Activated T-cell treated with anti-CD3 and anti-CD28 coated beads, Interleukin-2, amount 50 U/mL, for 72 hours (primary cell): ENCODE results near the gene INSYN2B. TPM values are rescaled to one million over a fixed set of nuclear protein-coding genes. Genes with fewer than 3 reads are reported as not detected.

Source experiments
- ATAC-seq, 2 donors: fragments of 150-1000 bp; cut with Tn5 transposase; replicated peaks in 1 of 2; 2 replicates each; pipeline ENCODE4 v1.10.0; 2021; ENCODE audit warnings: moderate library complexity in 2 of 2, mild to moderate bottlenecking in 1 of 2
- DNase-seq, 2 donors: peaks; one replicate each; pipeline ENCODE4 v3.0.0; 2021 to 2022; ENCODE audit warnings: mixed read lengths in 1 of 2
- H3K27ac Mint-ChIP-seq: one replicate; pipeline ENCODE4 v1.8.0; 2022; ENCODE audit warnings: mild to moderate bottlenecking, moderate library complexity, mixed read lengths
- H3K27me3 Mint-ChIP-seq: one replicate; pipeline ENCODE4 v1.8.0; 2022; ENCODE audit warnings: low read depth, mixed read lengths
- H3K36me3 Mint-ChIP-seq, 2 donors: one replicate each; pipeline ENCODE4 v1.8.0; 2022; ENCODE audit warnings: mixed read lengths in 2 of 2, mild to moderate bottlenecking in 1 of 2; ENCODE audit not compliant: insufficient read depth in 2 of 2
- H3K4me1 Mint-ChIP-seq: one replicate; pipeline ENCODE4 v1.8.0; 2022; ENCODE audit warnings: low read depth, mixed read lengths
- H3K4me3 Mint-ChIP-seq, 2 donors: one replicate each; pipeline ENCODE4 v1.8.0; 2022; ENCODE audit warnings: mild to moderate bottlenecking in 2 of 2, mixed read lengths in 2 of 2, moderate library complexity in 2 of 2
- H3K9me3 Mint-ChIP-seq, 2 donors: one replicate each; pipeline ENCODE4 v1.8.0; 2022; ENCODE audit warnings: mixed read lengths in 2 of 2
- total RNA-seq, 2 donors: library from RNA; stranded (reverse); gene quantifications; one replicate each; pipeline ENCODE4 v1.2.3, GENCODE V29; 2022

The INSYN2B gene
- total RNA-seq, 2 donors from 2014 or later: not detected

DNA sequence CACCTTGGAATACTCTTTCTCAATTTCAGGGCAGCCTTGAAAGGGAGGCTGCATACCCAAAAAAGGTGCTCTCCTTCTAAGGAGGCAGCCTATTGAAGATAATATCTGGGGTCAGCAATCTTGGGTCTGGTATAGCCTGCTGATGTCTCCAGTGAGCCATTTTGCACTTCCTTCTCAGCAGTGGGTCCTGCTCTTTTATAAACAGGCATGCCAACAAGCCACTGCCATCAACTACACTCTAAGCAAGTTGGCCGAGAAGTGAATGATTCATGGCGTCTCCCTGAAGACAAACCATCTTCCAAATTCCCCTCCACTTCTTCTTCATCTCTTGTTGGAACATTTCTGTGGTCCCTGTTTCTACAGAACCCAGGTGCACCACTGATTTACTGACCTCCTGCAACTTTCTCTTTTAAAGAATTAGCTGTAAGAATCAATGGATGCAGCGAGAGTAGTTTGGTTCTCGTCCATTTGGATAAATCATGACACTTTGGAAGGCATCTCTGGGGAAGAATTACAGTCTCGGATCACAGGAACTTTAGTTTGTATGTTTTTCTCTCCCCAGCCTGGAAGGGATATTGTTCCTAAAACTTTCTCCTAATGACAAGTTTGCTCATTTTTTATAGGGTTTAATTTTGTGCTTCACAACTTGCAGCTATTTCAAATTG lies 108.3 kb downstream of the INSYN2B start:
- DNase-seq (no peak), ATAC-seq (no peak)
- Mint-ChIP-seq H3K27ac (no peak overlapping the region), H3K27me3 (no peaks in the 10 kb centered on the region), H3K4me1 (peaks cover 16% of the 10 kb centered on the region), H3K36me3 (peaks cover 2 to 11% of the 10 kb centered on the region in 2 donors), H3K9me3 (no peaks in the 10 kb centered on the region), H3K4me3 (no peak overlapping the region)

DNA sequence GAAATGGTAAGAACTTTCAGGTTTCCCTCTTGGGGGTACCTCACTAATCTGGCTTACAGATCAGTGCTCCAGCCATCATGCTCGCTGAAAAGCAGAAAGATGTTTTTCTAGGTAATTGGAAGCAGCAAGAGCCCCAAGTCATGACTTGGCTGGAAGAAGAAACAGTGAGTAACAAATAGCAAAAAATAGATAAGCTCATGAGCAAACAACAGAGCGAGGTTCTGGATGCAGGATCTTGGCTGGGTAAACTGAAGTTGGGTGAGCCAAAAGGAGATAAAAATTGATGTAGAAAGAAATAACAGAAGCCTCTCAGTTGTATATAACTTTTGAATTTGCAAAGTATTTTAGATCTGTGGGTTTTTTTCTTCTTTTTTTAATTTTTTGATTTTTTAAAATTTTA lies 110.1 kb downstream of the INSYN2B start:
- peaks cover 11% of the 10 kb centered on the region for H3K4me1 Mint-ChIP-seq
- ATAC-seq (no peak), DNase-seq (no peak)
- H3K27ac Mint-ChIP-seq: no peak overlapping the region
- H3K36me3 Mint-ChIP-seq: peaks cover 2 to 8% of the 10 kb centered on the region in 2 donors
- no peaks in the 10 kb centered on the region for H3K9me3 Mint-ChIP-seq
- no peaks in the 10 kb centered on the region for H3K27me3 Mint-ChIP-seq
- H3K4me3 Mint-ChIP-seq: no peak overlapping the region

DNA sequence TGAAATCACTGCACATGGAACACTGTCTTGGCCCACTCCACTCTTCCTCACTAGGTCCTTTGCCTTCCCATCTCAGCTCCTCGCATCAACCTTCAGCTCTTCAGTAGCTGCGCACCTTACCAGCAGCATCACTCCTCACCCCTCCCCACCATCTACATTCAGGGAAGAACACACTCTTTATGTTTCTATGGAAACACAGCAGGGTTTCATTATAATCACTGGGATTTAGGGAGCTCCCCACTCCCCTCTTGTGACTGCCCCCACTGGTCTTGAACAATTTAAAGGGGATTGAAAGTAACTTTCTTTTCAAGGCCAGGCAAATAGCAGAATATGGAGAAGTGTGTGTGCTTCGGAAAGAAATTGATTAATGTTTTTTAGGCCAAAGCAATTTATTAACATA lies 111.2 kb downstream of the INSYN2B start:
- Mint-ChIP-seq H3K4me1 (peaks cover 12% of the 10 kb centered on the region), H3K4me3 (no peak overlapping the region), H3K9me3 (no peaks in the 10 kb centered on the region), H3K27ac (no peak overlapping the region), H3K36me3 (peaks cover 2 to 8% of the 10 kb centered on the region in 2 donors), H3K27me3 (no peaks in the 10 kb centered on the region)
- ATAC-seq (no peak), DNase-seq (no peak)

DNA sequence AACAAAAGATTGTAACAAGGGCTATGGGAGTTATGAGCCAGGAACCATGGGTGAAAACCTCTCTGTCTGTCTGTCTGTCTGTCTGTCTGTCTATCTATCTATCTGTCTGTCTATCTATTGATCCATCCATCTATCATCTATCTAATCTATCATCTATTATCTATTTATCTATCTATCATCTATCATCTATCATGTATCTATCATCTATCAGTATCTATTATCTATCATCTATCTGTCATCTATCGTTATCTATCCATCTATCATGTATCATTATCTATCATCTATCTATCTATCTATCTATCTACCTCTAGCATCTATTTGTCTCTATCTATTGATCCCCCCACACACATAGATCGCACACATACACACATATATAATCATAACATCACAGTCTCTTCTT lies 112.9 kb downstream of the INSYN2B start:
- H3K4me1 Mint-ChIP-seq: peaks cover 12% of the 10 kb centered on the region
- H3K36me3 Mint-ChIP-seq: peaks cover 2 to 7% of the 10 kb centered on the region in 2 donors
- H3K4me3 Mint-ChIP-seq: no peak overlapping the region
- DNase-seq (no peak), ATAC-seq (no peak)
- H3K27ac Mint-ChIP-seq: peak overlapping the region; percentile 69
- no peaks in the 10 kb centered on the region for H3K9me3 Mint-ChIP-seq
- H3K27me3 Mint-ChIP-seq: no peaks in the 10 kb centered on the region

DNA sequence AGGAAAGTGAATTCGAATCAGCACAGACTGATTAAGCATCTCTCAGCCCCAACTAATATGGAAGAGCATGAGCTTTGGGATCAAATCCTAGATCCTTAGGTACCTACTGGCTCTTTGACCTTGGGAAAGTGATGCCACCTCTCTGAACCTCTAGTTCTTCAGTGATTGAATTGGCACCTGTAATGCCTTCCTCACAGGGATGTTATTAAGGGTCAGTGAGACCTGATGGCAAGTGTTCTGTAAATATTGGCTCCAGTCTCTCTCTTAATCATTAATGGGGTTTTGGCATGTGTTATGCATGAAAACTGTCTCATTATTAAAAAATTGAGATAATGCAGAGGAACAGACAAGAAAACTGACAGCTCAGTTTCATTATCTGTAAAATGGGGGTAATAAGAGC lies 115.8 kb downstream of the INSYN2B start:
- no peak overlapping the region for H3K4me3 Mint-ChIP-seq
- H3K9me3 Mint-ChIP-seq: no peaks in the 10 kb centered on the region
- H3K4me1 Mint-ChIP-seq: peaks cover 19% of the 10 kb centered on the region
- DNase-seq (no peak), ATAC-seq (no peak)
- no peak overlapping the region for H3K27ac Mint-ChIP-seq
- H3K36me3 Mint-ChIP-seq: peaks cover 2 to 9% of the 10 kb centered on the region in 2 donors
- no peaks in the 10 kb centered on the region for H3K27me3 Mint-ChIP-seq

DNA sequence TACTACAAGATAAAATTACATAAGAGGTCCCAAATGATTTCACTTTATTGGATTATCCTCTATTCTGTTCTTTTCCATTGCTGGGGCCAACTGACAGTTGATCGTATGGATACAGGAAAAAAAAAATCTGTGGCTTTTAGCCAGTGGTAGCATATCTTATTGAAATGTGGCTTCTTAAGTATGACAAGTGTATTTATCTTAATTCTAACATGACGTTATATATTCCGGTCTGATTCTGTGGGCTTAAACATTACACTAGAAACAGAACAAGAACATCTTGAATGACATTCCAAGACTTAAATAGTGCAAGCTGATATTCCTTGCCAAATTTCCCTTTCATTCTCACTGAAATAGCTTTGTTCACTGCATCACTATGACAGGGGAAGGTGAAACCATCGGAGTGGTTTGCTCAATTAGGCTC lies 117.9 kb downstream of the INSYN2B start:
- no peak overlapping the region for H3K27ac Mint-ChIP-seq
- no peak for ATAC-seq
- H3K36me3 Mint-ChIP-seq: peaks cover 0 to 6% of the 10 kb centered on the region in 2 donors
- no peaks in the 10 kb centered on the region for H3K9me3 Mint-ChIP-seq
- DNase-seq: no peak
- peaks cover 19% of the 10 kb centered on the region for H3K4me1 Mint-ChIP-seq
- H3K4me3 Mint-ChIP-seq: no peak overlapping the region
- H3K27me3 Mint-ChIP-seq: no peaks in the 10 kb centered on the region

DNA sequence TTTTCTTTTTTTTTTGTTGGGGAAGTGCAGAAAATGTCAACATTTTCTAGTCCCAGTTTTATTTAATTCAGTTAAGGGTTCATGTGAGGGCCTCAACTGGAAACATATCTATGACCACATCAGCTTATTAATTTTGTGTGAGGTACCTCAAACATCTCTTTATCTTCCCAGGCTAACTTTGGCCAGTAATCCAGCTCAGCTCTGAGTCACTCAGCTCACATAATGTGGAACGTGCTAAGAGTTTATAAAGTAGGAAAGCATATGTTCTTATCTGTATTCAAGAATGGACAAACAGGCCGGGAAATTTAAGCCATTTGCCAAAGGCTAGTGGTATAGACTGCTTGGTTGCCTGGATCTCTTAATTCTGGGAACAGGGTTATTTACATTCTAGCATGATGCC lies 118.4 kb downstream of the INSYN2B start:
- Mint-ChIP-seq H3K27me3 (no peaks in the 10 kb centered on the region), H3K9me3 (no peaks in the 10 kb centered on the region), H3K4me1 (peaks cover 19% of the 10 kb centered on the region), H3K27ac (no peak overlapping the region), H3K36me3 (peaks cover 0 to 8% of the 10 kb centered on the region in 2 donors), H3K4me3 (no peak overlapping the region)
- no peak for ATAC-seq
- no peak for DNase-seq

DNA sequence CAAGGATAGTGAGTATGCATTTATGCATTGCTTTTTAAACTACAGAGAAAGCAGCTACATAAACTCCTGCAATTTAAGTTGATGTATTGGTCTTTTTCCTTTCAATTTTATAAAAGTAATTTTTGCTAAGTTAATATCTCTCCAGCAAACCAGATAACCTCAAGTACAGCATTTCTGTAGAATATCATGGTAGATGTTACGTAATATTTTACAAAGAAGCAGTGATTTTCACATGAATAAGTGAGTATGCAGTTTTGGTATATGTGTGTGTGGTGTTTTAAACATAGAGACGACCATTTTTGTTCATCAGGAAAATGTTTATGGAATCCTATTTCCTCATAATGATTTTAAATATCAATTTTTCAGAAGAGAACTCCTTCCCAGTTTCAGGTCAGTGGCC lies 118.9 kb downstream of the INSYN2B start:
- H3K9me3 Mint-ChIP-seq: no peaks in the 10 kb centered on the region
- no peaks in the 10 kb centered on the region for H3K27me3 Mint-ChIP-seq
- peaks cover 19% of the 10 kb centered on the region for H3K4me1 Mint-ChIP-seq
- ATAC-seq: no peak
- peak overlapping the region; percentile 48 for H3K27ac Mint-ChIP-seq
- no peak for DNase-seq
- H3K36me3 Mint-ChIP-seq: peaks cover 0 to 10% of the 10 kb centered on the region in 2 donors
- no peak overlapping the region for H3K4me3 Mint-ChIP-seq

DNA sequence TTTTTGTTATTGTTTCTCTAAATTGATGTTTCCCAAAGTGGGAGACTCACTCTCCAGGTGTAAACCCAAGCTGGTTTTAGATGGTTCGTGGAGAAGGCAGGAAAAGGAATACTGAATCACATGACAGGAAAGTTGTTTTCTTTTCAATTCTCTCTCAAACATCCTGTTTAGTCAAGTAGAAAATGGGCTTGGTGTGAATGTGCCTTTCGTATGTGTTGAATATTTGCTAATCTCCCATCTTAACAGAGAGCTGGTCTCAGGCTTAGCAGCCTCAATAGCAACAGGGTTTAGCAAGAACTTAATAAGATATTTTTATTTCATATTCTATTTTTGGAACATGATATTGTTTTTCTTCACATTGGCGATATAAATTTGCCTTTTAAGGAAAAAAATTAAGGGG lies 119.7 kb downstream of the INSYN2B start:
- Mint-ChIP-seq H3K27me3 (no peaks in the 10 kb centered on the region), H3K4me3 (no peak overlapping the region), H3K4me1 (peaks cover 23% of the 10 kb centered on the region), H3K27ac (peak overlapping the region; percentile 14), H3K36me3 (peaks cover 2 to 13% of the 10 kb centered on the region in 2 donors), H3K9me3 (peaks cover 2% of the 10 kb centered on the region in 2 donors)
- DNase-seq: no peak
- no peak for ATAC-seq

DNA sequence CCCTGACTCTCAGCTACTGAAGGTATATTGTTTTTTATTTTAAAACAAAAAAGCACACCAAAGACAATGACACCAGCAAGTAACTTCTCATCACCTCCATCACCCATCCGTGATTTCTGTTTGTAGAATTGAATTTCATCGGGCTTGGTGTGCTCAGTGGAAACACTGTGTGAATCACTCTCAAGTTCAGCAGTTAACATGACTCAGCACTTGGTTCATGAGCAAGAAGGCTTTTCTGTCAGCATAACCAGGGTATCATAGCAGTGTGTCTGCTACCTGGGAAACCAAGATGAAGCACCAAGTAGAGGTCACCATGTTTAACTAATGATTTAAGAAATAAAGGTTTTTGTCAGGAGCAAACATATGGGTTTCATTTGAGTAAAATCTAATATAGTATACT lies 123.7 kb downstream of the INSYN2B start:
- H3K4me1 Mint-ChIP-seq: peaks cover 31% of the 10 kb centered on the region
- H3K27ac Mint-ChIP-seq: peak overlapping the region; percentile 71
- ATAC-seq (peak; percentile 82 to 97), DNase-seq (peak in 1 of 2 donors; percentile 16)
- peaks cover 16 to 33% of the 10 kb centered on the region in 2 donors for H3K36me3 Mint-ChIP-seq
- H3K9me3 Mint-ChIP-seq: peaks cover 9 to 12% of the 10 kb centered on the region in 2 donors
- H3K4me3 Mint-ChIP-seq: no peak overlapping the region
- H3K27me3 Mint-ChIP-seq: no peaks in the 10 kb centered on the region

DNA sequence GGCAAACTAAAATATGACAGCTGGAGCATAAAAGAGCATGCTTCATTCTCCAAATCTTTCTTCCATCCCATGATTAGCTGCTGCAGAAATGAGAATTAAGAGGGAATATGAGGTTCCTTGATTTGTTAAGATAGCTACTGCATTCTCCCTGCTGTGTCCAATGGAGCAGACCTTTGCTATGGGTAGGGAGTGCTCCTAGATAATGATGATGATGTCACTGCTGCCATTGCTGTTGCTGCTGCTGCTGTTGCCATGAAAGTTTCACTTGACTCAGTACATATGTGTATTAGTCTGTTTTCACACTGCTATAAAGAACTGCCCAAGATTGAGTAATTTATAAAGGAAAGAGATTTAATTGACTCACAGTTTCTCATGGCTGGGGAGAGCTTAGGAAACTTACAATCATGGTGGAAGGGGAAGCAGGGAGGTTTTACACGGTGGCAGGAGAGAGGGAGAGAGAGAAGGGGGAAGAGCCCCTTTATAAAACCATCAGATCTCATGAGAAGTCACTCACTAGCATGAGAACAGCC lies 128.9 kb downstream of the INSYN2B start:
- H3K4me1 Mint-ChIP-seq: peaks cover 20% of the 10 kb centered on the region
- H3K9me3 Mint-ChIP-seq: peaks cover 18 to 33% of the 10 kb centered on the region in 2 donors
- peaks cover 42 to 62% of the 10 kb centered on the region in 2 donors for H3K36me3 Mint-ChIP-seq
- H3K27ac Mint-ChIP-seq: no peak overlapping the region
- H3K27me3 Mint-ChIP-seq: no peaks in the 10 kb centered on the region
- DNase-seq: no peak
- no peak overlapping the region for H3K4me3 Mint-ChIP-seq
- no peak for ATAC-seq

DNA sequence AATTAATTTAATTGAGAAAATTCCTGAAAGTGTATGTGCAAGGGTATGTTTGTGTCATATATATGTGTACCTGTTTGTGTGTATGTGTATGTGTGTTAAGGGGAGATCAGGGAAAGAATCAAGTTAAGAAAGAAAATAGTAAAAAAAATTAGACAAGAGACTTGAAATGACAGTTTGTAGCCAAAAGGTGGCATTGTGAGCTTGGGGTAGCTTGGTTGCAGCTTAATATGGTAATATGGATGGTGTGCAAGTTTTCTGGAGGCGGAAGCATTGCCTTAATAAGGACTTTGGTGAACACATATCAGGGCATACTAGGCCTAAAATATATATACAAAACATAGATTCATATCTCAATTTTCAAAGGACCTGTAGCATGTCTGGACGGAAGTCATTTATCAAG lies 129.9 kb downstream of the INSYN2B start:
- Mint-ChIP-seq H3K4me3 (no peak overlapping the region), H3K27ac (no peak overlapping the region), H3K36me3 (peaks cover 38 to 58% of the 10 kb centered on the region in 2 donors), H3K9me3 (peaks cover 15 to 30% of the 10 kb centered on the region in 2 donors), H3K4me1 (peaks cover 11% of the 10 kb centered on the region), H3K27me3 (no peaks in the 10 kb centered on the region)
- DNase-seq (no peak), ATAC-seq (no peak)

DNA sequence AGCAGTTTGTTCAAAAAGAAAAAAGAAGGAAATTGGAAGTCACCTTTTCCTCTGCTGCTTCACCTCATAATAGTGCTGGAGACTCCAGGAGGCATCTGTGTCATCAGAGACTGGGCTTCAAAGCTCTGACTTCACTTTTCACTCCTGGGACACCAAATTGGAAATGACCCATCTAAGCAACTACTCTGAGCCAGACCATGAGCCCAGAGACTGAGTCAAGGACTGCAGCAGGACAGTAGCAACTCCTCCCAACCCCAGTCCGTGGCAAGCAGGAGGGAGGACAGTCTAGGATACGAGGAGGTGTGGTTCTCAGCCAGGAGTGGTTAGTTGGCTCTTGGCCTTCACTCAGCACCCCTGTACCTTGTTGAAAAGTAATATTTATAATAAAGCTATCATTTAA lies 131.5 kb downstream of the INSYN2B start:
- Mint-ChIP-seq H3K27ac (no peak overlapping the region), H3K27me3 (no peaks in the 10 kb centered on the region), H3K36me3 (peaks cover 41 to 60% of the 10 kb centered on the region in 2 donors), H3K4me3 (no peak overlapping the region), H3K4me1 (no peaks in the 10 kb centered on the region), H3K9me3 (peaks cover 11 to 29% of the 10 kb centered on the region in 2 donors)
- ATAC-seq (no peak), DNase-seq (no peak)

DNA sequence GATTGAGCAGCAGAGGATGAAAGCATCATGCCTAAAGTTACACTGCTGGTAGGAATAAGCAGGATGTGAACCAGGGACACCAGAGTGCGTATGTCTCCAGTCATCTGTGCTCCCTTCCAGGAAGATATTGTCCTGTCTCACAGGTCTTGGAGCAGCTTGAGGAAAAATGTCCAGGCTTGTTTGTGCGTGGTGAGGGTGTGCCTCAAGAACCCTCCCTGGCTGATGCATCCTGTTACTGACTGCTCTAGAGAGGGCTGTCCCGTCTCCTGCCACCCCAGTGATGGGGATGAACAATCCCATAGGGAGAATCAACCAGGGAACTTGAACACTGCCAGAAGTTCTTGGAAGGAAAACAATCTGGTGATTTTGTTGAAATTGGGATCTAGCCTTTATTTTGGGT lies 132.0 kb downstream of the INSYN2B start:
- ATAC-seq (no peak), DNase-seq (no peak)
- H3K27ac Mint-ChIP-seq: no peak overlapping the region
- peaks cover 11 to 29% of the 10 kb centered on the region in 2 donors for H3K9me3 Mint-ChIP-seq
- no peaks in the 10 kb centered on the region for H3K4me1 Mint-ChIP-seq
- H3K27me3 Mint-ChIP-seq: no peaks in the 10 kb centered on the region
- peaks cover 41 to 58% of the 10 kb centered on the region in 2 donors for H3K36me3 Mint-ChIP-seq
- no peak overlapping the region for H3K4me3 Mint-ChIP-seq
